Measurements from ENCODE around the gene FAM171A2.

FAM171A2 gene

GRCh38 chr17:44379887-44380286 is 16.2 kb upstream of the FAM171A2 start:
- no peaks in the 10 kb centered on the region for H3K4me1 ChIP-seq (ENCODE audit: low read length)
- H3K4me2 ChIP-seq (ENCODE audit: low read depth, low read length) = no peak overlapping the region
- H3K79me2 ChIP-seq (ENCODE audit: low read length) = no peaks in the 10 kb centered on the region
- no peak overlapping the region for H2AFZ ChIP-seq (ENCODE audit: low read length)
- no peak overlapping the region for H3K27ac ChIP-seq (ENCODE audit: low read length)
- H3K9me2 ChIP-seq (replicated peaks; ENCODE audit: insufficient read depth, low read length) = no peaks in the 10 kb centered on the region
- H3K36me3 ChIP-seq (replicated peaks; ENCODE audit: insufficient read depth, low read length) = no peaks in the 10 kb centered on the region
- H4K20me1 ChIP-seq (ENCODE audit: insufficient read depth, low read length) = no peaks in the 10 kb centered on the region
- no peaks in the 10 kb centered on the region for H3K9me3 ChIP-seq (replicated peaks; ENCODE audit: insufficient read depth, low read length)
- H3K4me3 ChIP-seq (ENCODE audit: low read length) = no peak overlapping the region
- H3K27me3 ChIP-seq (replicated peaks; ENCODE audit: insufficient read depth, low read length) = peaks cover 55% of the 10 kb centered on the region
- no peaks in the 10 kb centered on the region for H3F3A ChIP-seq (ENCODE audit: insufficient read depth, low read length)
- no peak for DNase-seq
- H3K9ac ChIP-seq (ENCODE audit: low read length) = no peak overlapping the region
- no peak for TF ChIP-seq EZH2phosphoT487 (IDR thresholded peaks at IDR 0.05; ENCODE audit: low read length)
- TF ChIP-seq CTCF (IDR thresholded peaks at IDR 0.05; ENCODE audit: low read length) = no peak
- TF ChIP-seq EZH2 (optimal IDR thresholded peaks at IDR 0.05; ENCODE audit: low read depth, low read length) = no peak

GRCh38 chr17:44378171-44378705 is 14.6 kb upstream of the FAM171A2 start:
- Histone ChIP-seq H3K9me3 (replicated peaks; ENCODE audit: insufficient read depth, low read length) (no peaks in the 10 kb centered on the region), H3K27me3 (replicated peaks; ENCODE audit: insufficient read depth, low read length) (peaks cover 54% of the 10 kb centered on the region), H3K4me1 (ENCODE audit: low read length) (no peaks in the 10 kb centered on the region), H3K36me3 (replicated peaks; ENCODE audit: insufficient read depth, low read length) (no peaks in the 10 kb centered on the region), H3F3A (ENCODE audit: insufficient read depth, low read length) (no peaks in the 10 kb centered on the region), H3K4me2 (ENCODE audit: low read depth, low read length) (no peak overlapping the region), H3K4me3 (ENCODE audit: low read length) (no peak overlapping the region), H3K9me2 (replicated peaks; ENCODE audit: insufficient read depth, low read length) (no peaks in the 10 kb centered on the region), H3K79me2 (ENCODE audit: low read length) (no peaks in the 10 kb centered on the region), H3K27ac (ENCODE audit: low read length) (no peak overlapping the region), H2AFZ (ENCODE audit: low read length) (no peak overlapping the region), H4K20me1 (ENCODE audit: insufficient read depth, low read length) (no peaks in the 10 kb centered on the region), H3K9ac (ENCODE audit: low read length) (no peak overlapping the region)
- no peak for DNase-seq
- no peak for TF ChIP-seq EZH2phosphoT487 (IDR thresholded peaks at IDR 0.05; ENCODE audit: low read length)
- TF ChIP-seq CTCF (IDR thresholded peaks at IDR 0.05; ENCODE audit: low read length) = no peak
- no peak for TF ChIP-seq EZH2 (optimal IDR thresholded peaks at IDR 0.05; ENCODE audit: low read depth, low read length)

GRCh38 chr17:44376779-44377178 is 13.1 kb upstream of the FAM171A2 start:
- H3K27ac ChIP-seq (ENCODE audit: low read length) = no peak overlapping the region
- H3K4me3 ChIP-seq (ENCODE audit: low read length) = no peak overlapping the region
- no peak overlapping the region for H3K4me2 ChIP-seq (ENCODE audit: low read depth, low read length)
- H3K9me2 ChIP-seq (replicated peaks; ENCODE audit: insufficient read depth, low read length) = no peaks in the 10 kb centered on the region
- no peaks in the 10 kb centered on the region for H3K79me2 ChIP-seq (ENCODE audit: low read length)
- no peak for DNase-seq
- H3F3A ChIP-seq (ENCODE audit: insufficient read depth, low read length) = no peaks in the 10 kb centered on the region
- H3K9ac ChIP-seq (ENCODE audit: low read length) = no peak overlapping the region
- no peaks in the 10 kb centered on the region for H3K9me3 ChIP-seq (replicated peaks; ENCODE audit: insufficient read depth, low read length)
- H3K4me1 ChIP-seq (ENCODE audit: low read length) = no peaks in the 10 kb centered on the region
- TF ChIP-seq CTCF (IDR thresholded peaks at IDR 0.05; ENCODE audit: low read length) (no peak), EZH2phosphoT487 (IDR thresholded peaks at IDR 0.05; ENCODE audit: low read length) (no peak), EZH2 (optimal IDR thresholded peaks at IDR 0.05; ENCODE audit: low read depth, low read length) (no peak)
- no peak overlapping the region for H2AFZ ChIP-seq (ENCODE audit: low read length)
- peaks cover 45% of the 10 kb centered on the region for H3K27me3 ChIP-seq (replicated peaks; ENCODE audit: insufficient read depth, low read length)
- H4K20me1 ChIP-seq (ENCODE audit: insufficient read depth, low read length) = no peaks in the 10 kb centered on the region
- no peaks in the 10 kb centered on the region for H3K36me3 ChIP-seq (replicated peaks; ENCODE audit: insufficient read depth, low read length)
